H1 (cell line): ENCODE results near the gene LRRC14B. TPM values are rescaled to one million over a fixed set of nuclear protein-coding genes. Genes with fewer than 3 reads are reported as not detected.

ENCODE experiments used
- CTCF ChIA-PET: fragments of 300-600 bp; sonication (Branson Sonifier 250); formaldehyde crosslinking; loops from one replicate; lab custom pipeline; 2021; ENCODE audit not compliant: partially characterized antibody; lab: Charles Lee
- POLR2A ChIA-PET: fragments of 300-600 bp; sonication (Branson Sonifier 250); formaldehyde crosslinking; loops from one replicate; lab custom pipeline; 2021; ENCODE audit warnings: inconsistent platforms; ENCODE audit not compliant: partially characterized antibody; lab: Charles Lee
- DNase-seq, 2 experiments: peaks; one replicate each; pipeline versions ENCODE4 v3.0.0 to v3.0.0-alpha.2; 2010 to 2022; ENCODE audit warnings: low spot score in 2 of 2, low read depth in 1 of 2, mixed read lengths in 1 of 2
- FAIRE-seq: peaks from 2 replicates; lab custom pipeline; 2011; peaks lifted over from hg19 to GRCh38; lab: Jason Lieb, UNC
- H2AFZ ChIP-seq: 2 replicates; pipeline ENCODE4 v1.8.1; 2012; ENCODE audit warnings: low read length, inconsistent platforms
- H2AK5ac ChIP-seq: 2 replicates; pipeline ENCODE4 v1.6.1; 2013; ENCODE audit warnings: low read depth, low read length
- H2BK120ac ChIP-seq: replicated peaks from 2 replicates; pipeline ENCODE3; 2013; ENCODE audit warnings: low read depth, low read length, inconsistent platforms
- H2BK12ac ChIP-seq: 2 replicates; pipeline ENCODE4 v1.6.1; 2013; ENCODE audit warnings: low read depth, low read length
- H2BK15ac ChIP-seq: 2 replicates; pipeline ENCODE4 v1.6.1; 2013; ENCODE audit warnings: low read length
- H2BK20ac ChIP-seq: 2 replicates; pipeline ENCODE4 v1.6.1; 2013; ENCODE audit warnings: low read length
- H2BK5ac ChIP-seq: 2 replicates; pipeline ENCODE4 v1.6.1; 2013; ENCODE audit warnings: low read depth, low read length
- H3K14ac ChIP-seq: 2 replicates; pipeline ENCODE4 v1.6.1; 2013; ENCODE audit warnings: inconsistent platforms; ENCODE audit not compliant: insufficient read length
- H3K18ac ChIP-seq: 2 replicates; pipeline ENCODE4 v1.6.1; 2013; ENCODE audit warnings: low read length; ENCODE audit errors: extremely low read depth
- H3K23ac ChIP-seq: 2 replicates; pipeline ENCODE4 v1.6.1; 2013; ENCODE audit warnings: inconsistent platforms; ENCODE audit not compliant: insufficient read length
- H3K23me2 ChIP-seq: 2 replicates; pipeline ENCODE4 v1.6.1; 2013; ENCODE audit warnings: low read depth, low read length
- H3K27ac ChIP-seq: 2 replicates; pipeline ENCODE4 v1.6.1; 2011; ENCODE audit warnings: low read depth, low read length, inconsistent platforms
- H3K27me3 ChIP-seq, 4 experiments: replicated peaks in 1 of 4; 1 replicate in 1 of 4; 2 replicates in 3 of 4; pipeline versions ENCODE4 v1.6.1 to v1.8.1; 2011 to 2013; ENCODE audit warnings: low read length in 3 of 4, mild to moderate bottlenecking in 3 of 4, inconsistent platforms in 2 of 4, mixed read lengths in 2 of 4, moderate library complexity in 1 of 4; ENCODE audit not compliant: control insufficient read depth in 3 of 4, insufficient read depth in 3 of 4; ENCODE audit errors: extremely low read depth in 1 of 4
- H3K36me3 ChIP-seq, 4 experiments: 2 replicates each; pipeline versions ENCODE4 v1.6.1 to v1.8.1; 2011 to 2013; ENCODE audit warnings: mild to moderate bottlenecking in 4 of 4, low read length in 3 of 4, moderate library complexity in 2 of 4, control low read depth in 1 of 4, inconsistent platforms in 1 of 4; ENCODE audit not compliant: insufficient read depth in 4 of 4, control insufficient read depth in 2 of 4
- H3K4ac ChIP-seq: replicated peaks from 2 replicates; pipeline ENCODE3; 2013; ENCODE audit warnings: low read length, low read depth, mixed read lengths, inconsistent platforms; ENCODE audit not compliant: insufficient read length
- H3K4me1 ChIP-seq, 4 experiments: replicated peaks in 1 of 4; 1 replicate in 1 of 4; 2 replicates in 3 of 4; pipeline versions ENCODE4 v1.6.1 to v1.8.1; 2011 to 2013; ENCODE audit warnings: low read length in 3 of 4, inconsistent platforms in 2 of 4, mixed read lengths in 1 of 4; ENCODE audit not compliant: insufficient read depth in 4 of 4, control insufficient read depth in 3 of 4
- H3K4me2 ChIP-seq, 2 experiments: 2 replicates each; pipeline versions ENCODE4 v1.6.1 to v1.8.1; 2011 to 2013; ENCODE audit warnings: low read depth in 2 of 2, low read length in 2 of 2, control low read depth in 1 of 2, inconsistent platforms in 1 of 2, mild to moderate bottlenecking in 1 of 2; ENCODE audit not compliant: insufficient read depth in 1 of 2
- H3K4me3 ChIP-seq, 4 experiments: fragments of 200-600, 300-600 bp in 1 of 4; sonication (generic), shearing (Covaris generic), sonication (Bioruptor Twin) in 1 of 4; 2 replicates each; pipeline versions ENCODE4 v1.5.1 to v1.8.1; 2011 to 2016; ENCODE audit warnings: low read length in 4 of 4, low read depth in 3 of 4, control low read depth in 2 of 4, inconsistent platforms in 2 of 4, mild to moderate bottlenecking in 2 of 4, mixed read lengths in 1 of 4, moderate library complexity in 1 of 4; ENCODE audit not compliant: insufficient read depth in 2 of 4; ENCODE audit errors: extremely low read depth in 1 of 4
- H3K56ac ChIP-seq: replicated peaks from 2 replicates; pipeline ENCODE3; 2013; ENCODE audit warnings: low read depth, mild to moderate bottlenecking, mixed read lengths, low read length, inconsistent platforms; ENCODE audit not compliant: insufficient read length
- H3K79me1 ChIP-seq: 2 replicates; pipeline ENCODE4 v1.6.1; 2013; ENCODE audit warnings: low read depth, low read length, control low read depth
- H3K79me2 ChIP-seq, 2 experiments: 2 replicates each; pipeline versions ENCODE4 v1.6.1 to v1.8.1; 2012 to 2013; ENCODE audit warnings: low read length in 2 of 2, mild to moderate bottlenecking in 2 of 2, inconsistent platforms in 1 of 2; ENCODE audit not compliant: insufficient read depth in 2 of 2, control insufficient read depth in 1 of 2
- H3K9ac ChIP-seq, 4 experiments: replicated peaks in 1 of 4; 1 replicate in 1 of 4; 2 replicates in 3 of 4; pipeline versions ENCODE4 v1.6.1 to v1.8.1; 2011 to 2013; ENCODE audit warnings: low read depth in 3 of 4, low read length in 3 of 4, control low read depth in 2 of 4, mild to moderate bottlenecking in 2 of 4, moderate library complexity in 2 of 4, inconsistent platforms in 1 of 4; ENCODE audit errors: extremely low read depth in 1 of 4
- H3K9me3 ChIP-seq, 2 experiments: 2 replicates each; pipeline versions ENCODE4 v1.6.1 to v1.8.1; 2012 to 2013; ENCODE audit warnings: mild to moderate bottlenecking in 2 of 2, moderate library complexity in 2 of 2, control low read depth in 1 of 2, inconsistent platforms in 1 of 2, low read depth in 1 of 2, low read length in 1 of 2, mixed read lengths in 1 of 2; ENCODE audit not compliant: insufficient read depth in 2 of 2
- H4K20me1 ChIP-seq, 2 experiments: replicated peaks in 1 of 2; 2 replicates each; pipeline versions ENCODE3 to v1.8.1; 2011 to 2013; ENCODE audit warnings: inconsistent platforms in 2 of 2, low read length in 2 of 2, mild to moderate bottlenecking in 1 of 2; ENCODE audit not compliant: insufficient read depth in 2 of 2, control insufficient read depth in 1 of 2
- H4K5ac ChIP-seq: 2 replicates; pipeline ENCODE4 v1.6.1; 2013; ENCODE audit warnings: low read length, low read depth, mixed read lengths, inconsistent platforms; ENCODE audit not compliant: insufficient read length
- H4K8ac ChIP-seq: 2 replicates; pipeline ENCODE4 v1.8.0; 2013; ENCODE audit warnings: mild to moderate bottlenecking, moderate library complexity, low read length, inconsistent platforms; ENCODE audit not compliant: insufficient read depth; ENCODE audit errors: extremely low read depth
- H4K91ac ChIP-seq: replicated peaks from 2 replicates; pipeline ENCODE3; 2013; ENCODE audit warnings: low read length, mixed read lengths, inconsistent platforms; ENCODE audit not compliant: insufficient read length
- CREB1 ChIP-seq: IDR thresholded peaks from 2 replicates; pipeline ENCODE4 v1.6.1; 2012; ENCODE audit warnings: inconsistent platforms
- CTBP2 ChIP-seq: IDR thresholded peaks from 2 replicates; pipeline ENCODE4 v1.7.0; 2011; ENCODE audit warnings: borderline replicate concordance, mild to moderate bottlenecking, moderate library complexity, mixed read lengths, low read length; ENCODE audit not compliant: insufficient read depth, insufficient read length
- GABPA ChIP-seq: IDR thresholded peaks from 2 replicates; pipeline ENCODE4 v1.6.1; 2011; ENCODE audit warnings: mild to moderate bottlenecking, low read length, moderate library complexity, borderline replicate concordance; ENCODE audit not compliant: insufficient read depth
- MAX ChIP-seq: IDR thresholded peaks from 2 replicates; pipeline ENCODE4 v1.6.1; 2012; ENCODE audit warnings: inconsistent platforms
- RAD21 ChIP-seq, 2 experiments: IDR thresholded peaks in 1 of 2; conservative IDR thresholded peaks in 1 of 2; 2 replicates each; pipeline ENCODE4 v1.6.1; 2011; ENCODE audit warnings: low read depth in 2 of 2, low read length in 2 of 2, improper control_type of control experiment in 1 of 2, inconsistent platforms in 1 of 2, mild to moderate bottlenecking in 1 of 2, moderate library complexity in 1 of 2
- RXRA ChIP-seq: IDR thresholded peaks from 2 replicates; pipeline ENCODE4 v1.6.1; 2011; ENCODE audit warnings: low read depth, mild to moderate bottlenecking, low read length, moderate library complexity; ENCODE audit not compliant: insufficient read depth
- SIN3A ChIP-seq, 2 experiments: IDR thresholded peaks in 1 of 2; conservative IDR thresholded peaks in 1 of 2; 2 replicates each; pipeline ENCODE4 v1.6.1; 2011 to 2012; ENCODE audit warnings: low read length in 2 of 2, improper control_type of control experiment in 1 of 2, low read depth in 1 of 2, mild to moderate bottlenecking in 1 of 2
- SRF ChIP-seq: IDR thresholded peaks from 2 replicates; pipeline ENCODE4 v1.6.1; 2011; ENCODE audit warnings: mild to moderate bottlenecking, low read depth, low read length, moderate library complexity
- YY1 ChIP-seq: IDR thresholded peaks from 2 replicates; pipeline ENCODE4 v1.6.1; 2011; ENCODE audit warnings: low read depth, mild to moderate bottlenecking, low read length
- WGBS, 2 experiments: shearing (Covaris generic) in 1 of 2; methylation state at CpG; one replicate each; pipeline versions ENCODE4 v1.1.6 to v1.1.7; 2013 to 2015; ENCODE audit warnings: low lambda C conversion rate in 2 of 2, mixed read lengths in 2 of 2, inconsistent platforms in 1 of 2, low coverage in 1 of 2, missing lambda C conversion rate in 1 of 2; ENCODE audit not compliant: insufficient replicate concordance in 2 of 2, insufficient coverage in 1 of 2, insufficient read length in 1 of 2; ENCODE audit errors: extremely low coverage in 1 of 2, missing lambda C conversion rate in 1 of 2; 5-methylcytosine and 5-hydroxymethylcytosine counted together
- polyA plus RNA-seq, 7 experiments: library from polyadenylated mRNA; depleted of rRNA in 3 of 7; stranded (reverse) in 5 of 7; unstranded in 2 of 7; fragments of >200 nt in 5 of 7; fragments of 200-250 nt in 2 of 7; gene quantifications; 1 replicate in 5 of 7; 2 replicates in 1 of 7; 4 replicates in 1 of 7; pipeline versions ENCODE4 v1.2.1 to v1.2.3, GENCODE V29; 2011 to 2013; ENCODE audit warnings: missing spikeins in 2 of 7, mixed read lengths in 2 of 7
- total RNA-seq: library from RNA; stranded (reverse); fragmentation: NEBNext Ultra II Directional; extraction: Animal tissue kit (Norgen Biotek cat#: 25700); gene quantifications from 2 replicates; pipeline ENCODE4 v1.2.1, GENCODE V29; 2021

The LRRC14B gene
- total and polyA plus RNA-seq, 2 of the 8 experiments (the other 6 are each of a cell fraction or from before 2014, with no cell fraction given) = not detected

- H4K8ac ChIP-seq = peak overlapping the region; percentile 63
- no peak overlapping the region for H3K18ac ChIP-seq
- H4K20me1 ChIP-seq = peaks cover 3 to 12% of the 10 kb centered on the region in 2 experiments
- H3K14ac ChIP-seq = no peak overlapping the region
- H4K5ac ChIP-seq = no peak overlapping the region
- peak; percentile 85 for FAIRE-seq
- no peak overlapping the region for H3K27ac ChIP-seq
- no peak overlapping the region for H3K23ac ChIP-seq
- H3K23me2 ChIP-seq = no peaks in the 10 kb centered on the region
- H2BK5ac ChIP-seq = no peak overlapping the region
- ChIA-PET CTCF (interaction anchor here (0.6 to 2.5 kb wide), 33 partner anchors 10 to 321 kb away, joined by 3 to 18 read pairs (median 4); partner anchors contain the start of genes CCDC127 and SDHA), POLR2A (interaction anchor here (0.8 to 1.1 kb wide), 4 partner anchors 25 to 87 kb away, joined by 3 to 4 read pairs (median 3); partner anchors contain the start of genes CCDC127 and SDHA)
- no peak overlapping the region for H3K9ac ChIP-seq
- peaks cover 0 to 12% (median 9%) of the 10 kb centered on the region in 4 experiments; a peak in 5 of 7 replicates for H3K4me1 ChIP-seq
- no peaks in the 10 kb centered on the region for H3K36me3 ChIP-seq
- no peak overlapping the region for H2AK5ac ChIP-seq
- H2AFZ ChIP-seq = no peak overlapping the region
- no peak overlapping the region for H3K4me3 ChIP-seq
- DNase-seq = peak; percentile 76 to 97
- no peaks in the 10 kb centered on the region for H3K9me3 ChIP-seq
- H3K79me1 ChIP-seq = no peaks in the 10 kb centered on the region; the same call in 1 of the 2 replicates
- no peaks in the 10 kb centered on the region for H3K27me3 ChIP-seq
- H3K4ac ChIP-seq = peak overlapping the region; percentile 53
- no peak overlapping the region for H3K56ac ChIP-seq
- H2BK15ac ChIP-seq = peak overlapping the region; percentile 25; the same call in 1 of the 2 replicates
- peak overlapping the region; percentile 39; the same call in 1 of the 2 replicates for H2BK12ac ChIP-seq
- no peak overlapping the region for H4K91ac ChIP-seq
- no peaks in the 10 kb centered on the region for H3K79me2 ChIP-seq
- H3K4me2 ChIP-seq = no peak overlapping the region
- WGBS, 2 experiments = 45% methylated on average over 37 of the region's 37 CpGs; no CpG with 5 or more reads in 1 of the 2 experiments
- no peak overlapping the region for H2BK20ac ChIP-seq
- H2BK120ac ChIP-seq = peak overlapping the region; percentile 64
- TF ChIP-seq RAD21 (IDR thresholded peaks at IDR 0.05 in 1 of 2, conservative IDR thresholded peaks at IDR 0.05 in 1 of 2; ENCODE audit: low read depth in 2 of 2, low read length in 2 of 2) = peak; percentile 75 to 77
- no peak for TF ChIP-seq SRF
- TF ChIP-seq CTBP2 = no peak
- TF ChIP-seq SIN3A (conservative IDR thresholded peaks at IDR 0.05 in 1 of 2, IDR thresholded peaks at IDR 0.05 in 1 of 2; ENCODE audit: low read depth in 1 of 2, low read length in 2 of 2) = peak in 1 of 2 experiments; percentile 80; a peak in 2 of 4 replicates
- TF ChIP-seq CREB1 = peak; percentile 51; the same call in 1 of the 2 replicates
- TF ChIP-seq MAX = peak; percentile 75; the same call in 1 of the 2 replicates
- peak; percentile 74; the same call in 1 of the 2 replicates for TF ChIP-seq GABPA
- TF ChIP-seq RXRA = no peak
- peak; percentile 50; the same call in 1 of the 2 replicates for TF ChIP-seq YY1
These were observed 2.5 kb upstream of the LRRC14B start for GRCh38 chr5:188488-189481.
